K562 (cell line): Measurements from ENCODE around the gene NECTIN1. TPM values are rescaled to one million over a fixed set of nuclear protein-coding genes. Genes with fewer than 3 reads are reported as not detected.

ENCODE experiments used
- ATAC-seq: fragments of 200-7000 bp; cut with Tn5 transposase; 3 replicates; pipeline ENCODE4 v1.9.1; 2020; ENCODE audit warnings: moderate library complexity
- BruUV-seq: library from RNA; stranded (reverse); fragments of 400-500 nt; replicated peaks from 2 replicates; lab custom pipeline; 2021; lab: Mats Ljungman, UMichigan
- CTCF ChIA-PET: fragments of 300-600 bp; formaldehyde crosslinking; extraction: SDS; loops from one replicate; lab custom pipeline; 2021; ENCODE audit warnings: low intra/inter-chr PET ratio; lab: Yijun Ruan, JAX
- POLR2A ChIA-PET: fragments of 300-600, 350-650 bp; sonication (Branson Sonifier 250); formaldehyde crosslinking; extraction: SDS; loops from one replicate; lab custom pipeline; 2021; ENCODE audit warnings: antibody characterized with exemption, inconsistent platforms; lab: Yijun Ruan, JAX
- DNase-seq, 4 experiments: peaks; one replicate each; pipeline versions ENCODE4 v3.0.0 to v3.0.0-alpha.2; 2011 to 2018; ENCODE audit warnings: low spot score in 3 of 4, mixed read lengths in 3 of 4; ENCODE audit errors: extremely low read depth in 1 of 4
- FAIRE-seq: peaks from 2 replicates; lab custom pipeline; 2011; peaks lifted over from hg19 to GRCh38; lab: Jason Lieb, UNC
- H2AFZ ChIP-seq: 2 replicates; pipeline ENCODE4 v1.6.0; 2011; ENCODE audit warnings: low read depth, low read length, control low read depth, inconsistent platforms
- H3K27ac ChIP-seq: fragments of 200-600 bp; 3 replicates; pipeline ENCODE4 v1.8.0; 2011; ENCODE audit warnings: low read depth, mild to moderate bottlenecking, control low read depth, inconsistent platforms, low read length, moderate library complexity, mixed read lengths; ENCODE audit errors: extremely low read depth
- H3K27me3 ChIP-seq, 2 experiments: fragments of 300-600 bp in 1 of 2; 2 replicates in 1 of 2; 3 replicates in 1 of 2; pipeline versions ENCODE4 v1.6.0 to v1.8.0; 2011; ENCODE audit warnings: inconsistent platforms in 2 of 2, low read length in 2 of 2, mild to moderate bottlenecking in 1 of 2, mixed read lengths in 1 of 2, moderate library complexity in 1 of 2; ENCODE audit not compliant: control insufficient read depth in 2 of 2, insufficient read depth in 2 of 2
- H3K36me3 ChIP-seq: fragments of 300-600 bp; 3 replicates; pipeline ENCODE4 v1.8.0; 2011; ENCODE audit warnings: mild to moderate bottlenecking, low read length, inconsistent platforms; ENCODE audit not compliant: control insufficient read depth, insufficient read depth
- H3K4me1 ChIP-seq, 2 experiments: fragments of 200-600 bp in 1 of 2; replicated peaks in 1 of 2; 2 replicates in 1 of 2; 3 replicates in 1 of 2; pipeline versions ENCODE4 v1.5.1 to v1.8.0; 2011; ENCODE audit warnings: inconsistent platforms in 2 of 2, low read length in 2 of 2, mild to moderate bottlenecking in 1 of 2, mixed read lengths in 1 of 2, moderate library complexity in 1 of 2; ENCODE audit not compliant: control insufficient read depth in 2 of 2, insufficient read depth in 2 of 2
- H3K4me2 ChIP-seq: 2 replicates; pipeline ENCODE4 v1.6.1; 2011; ENCODE audit warnings: low read length, control low read depth, inconsistent platforms, mixed read lengths; ENCODE audit not compliant: insufficient read depth
- H3K4me3 ChIP-seq: fragments of 200-600 bp; sonication (generic), shearing (Covaris generic); 2 replicates; pipeline ENCODE4 v1.5.1; 2016; ENCODE audit warnings: control low read depth, inconsistent platforms
- H3K79me2 ChIP-seq: fragments of 200-600 bp; 3 replicates; pipeline ENCODE4 v1.8.0; 2011; ENCODE audit warnings: low read length, inconsistent platforms; ENCODE audit not compliant: control insufficient read depth, insufficient read depth
- H3K9ac ChIP-seq, 2 experiments: 2 replicates each; pipeline versions ENCODE4 v1.6.0 to v1.6.1; 2011; ENCODE audit warnings: low read depth in 2 of 2, low read length in 2 of 2, control low read depth in 1 of 2, inconsistent platforms in 1 of 2, mild to moderate bottlenecking in 1 of 2, mixed read lengths in 1 of 2; ENCODE audit not compliant: insufficient read depth in 1 of 2
- H3K9me1 ChIP-seq: one replicate; pipeline ENCODE4 v1.6.0; 2011; ENCODE audit warnings: inconsistent platforms, mild to moderate bottlenecking, low read length, moderate library complexity; ENCODE audit not compliant: control insufficient read depth, insufficient read depth
- H3K9me3 ChIP-seq: replicated peaks from 2 replicates; pipeline ENCODE4 v1.5.1; 2011; ENCODE audit warnings: low read depth, low read length, inconsistent platforms; ENCODE audit not compliant: control insufficient read depth, insufficient read depth
- H4K20me1 ChIP-seq: replicated peaks from 2 replicates; pipeline ENCODE4 v1.6.1; 2011; ENCODE audit warnings: low read length, inconsistent platforms, mixed read lengths; ENCODE audit not compliant: control insufficient read depth, insufficient read depth
- LEF1 ChIP-seq: fragments of 450-650 bp; IDR thresholded peaks from 2 replicates; pipeline ENCODE4 v1.6.1; 2016; ENCODE audit warnings: mild to moderate bottlenecking
- MTA3 ChIP-seq: fragments of 450-650 bp; formaldehyde crosslinking; IDR thresholded peaks from 2 replicates; pipeline ENCODE4 v1.6.1; 2017; ENCODE audit warnings: mild to moderate bottlenecking, borderline replicate concordance
- SPI1 ChIP-seq: IDR thresholded peaks from 2 replicates; pipeline ENCODE4 v1.6.1; 2011; ENCODE audit warnings: low read depth, low read length, control low read depth, borderline replicate concordance
- SRSF3 ChIP-seq: fragments of 200-400 bp; formaldehyde crosslinking; IDR thresholded peaks from 2 replicates; pipeline ENCODE4 v1.6.1; 2016; ENCODE audit warnings: mild to moderate bottlenecking, low read length, moderate library complexity; ENCODE audit not compliant: insufficient read depth
- ZNF75A ChIP-seq: fragments of 450-650 bp; formaldehyde crosslinking; IDR thresholded peaks from 2 replicates; pipeline ENCODE4 v1.4.0; 2020; ENCODE audit warnings: mild to moderate bottlenecking
- WGBS: fragments of 100-300 bp; shearing (Covaris generic); methylation state at CpG from one replicate; pipeline ENCODE4 v1.1.6; 2016; ENCODE audit warnings: low coverage, mixed read lengths; ENCODE audit not compliant: insufficient coverage; ENCODE audit errors: missing lambda C conversion rate; 5-methylcytosine and 5-hydroxymethylcytosine counted together
- in situ Hi-C: fragments of 300-500 bp; cut with MboI; formaldehyde crosslinking; loops from 4 replicates; pipeline ENCODE4 v1.15.0; 2018; ENCODE audit warnings: inconsistent platforms, mixed read lengths
- intact Hi-C: fragments of 100-400 bp; cut with micrococcal nuclease; formaldehyde crosslinking; loops from 2 replicates; pipeline ENCODE4 v1.14.2; 2022
- polyA plus RNA-seq, 8 experiments: library from polyadenylated mRNA; depleted of rRNA in 4 of 8; stranded (reverse) in 5 of 8; unstranded in 3 of 8; fragments of >200 nt; fragmentation: Nextera tagmentation in 2 of 8; fragmentation: Illumina TruSeq in 1 of 8; extraction: Ambion mirVana in 2 of 8; extraction: Trizol in 1 of 8; gene quantifications; 2 replicates each; pipeline versions ENCODE4 v1.2.1 to v1.2.3, GENCODE V29; 2011 to 2014; ENCODE audit warnings: inconsistent platforms in 1 of 8, missing spikeins in 1 of 8
- total RNA-seq, 7 experiments: library from RNA; depleted of rRNA in 6 of 7; stranded (reverse); fragments of >200 nt in 6 of 7; fragmentation: Illumina TruSeq in 2 of 7; extraction: Trizol in 2 of 7; gene quantifications; 2 replicates each; pipeline versions ENCODE4 v1.2.1 to v1.2.3, GENCODE V29; 2011 to 2021; ENCODE audit warnings: low replicate concordance in 1 of 7
- TF ChIP-seq, protein P1 (sequence below): fragments of 200-800 bp; sonication (Bioruptor generic); IDR thresholded peaks from 2 replicates; pipeline ENCODE4 v1.6.1; 2017; ENCODE audit warnings: missing genetic modification characterization, missing compliant biosample characterization
- TF ChIP-seq, protein P2 (sequence below), 2 experiments: IDR thresholded peaks; 2 replicates each; pipeline ENCODE4 v1.6.1; 2011; ENCODE audit warnings: borderline replicate concordance in 1 of 2, control low read depth in 1 of 2, low read depth in 1 of 2, low read length in 1 of 2, mild to moderate bottlenecking in 1 of 2, mixed read lengths in 1 of 2, moderate library complexity in 1 of 2; ENCODE audit not compliant: insufficient read depth in 1 of 2, insufficient read length in 1 of 2, poor library complexity in 1 of 2, severe bottlenecking in 1 of 2; ENCODE audit errors: extremely low read depth in 1 of 2

NECTIN1 gene
- total and polyA plus RNA-seq, 9 of the 15 experiments (the other 6 are each of a cell fraction or from before 2014, with no cell fraction given) = 0.09 to 0.53 (median 0.23) TPM; not detected in 2

DNA sequence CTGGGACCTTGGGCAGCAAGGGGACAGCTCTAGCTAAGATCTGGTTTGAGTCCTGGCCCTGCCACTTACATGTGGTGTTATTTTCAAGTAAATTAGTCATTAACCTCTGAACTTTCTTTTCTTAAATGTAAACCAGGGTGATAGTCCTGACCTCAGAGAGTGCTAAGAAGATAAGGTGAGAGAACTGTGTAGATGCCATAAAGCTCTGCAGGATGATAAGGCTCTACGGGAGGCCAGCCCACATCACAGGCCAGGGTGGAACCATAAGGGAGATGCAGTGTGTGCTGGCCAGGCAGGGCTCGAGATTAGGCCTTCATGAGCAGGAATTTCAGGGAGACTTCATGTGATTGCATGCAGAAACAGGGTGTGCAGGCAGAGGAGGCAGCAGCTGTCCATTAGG lies 24.2 kb downstream of the NECTIN1 start (continued):
- TF ChIP-seq, protein P1, sequence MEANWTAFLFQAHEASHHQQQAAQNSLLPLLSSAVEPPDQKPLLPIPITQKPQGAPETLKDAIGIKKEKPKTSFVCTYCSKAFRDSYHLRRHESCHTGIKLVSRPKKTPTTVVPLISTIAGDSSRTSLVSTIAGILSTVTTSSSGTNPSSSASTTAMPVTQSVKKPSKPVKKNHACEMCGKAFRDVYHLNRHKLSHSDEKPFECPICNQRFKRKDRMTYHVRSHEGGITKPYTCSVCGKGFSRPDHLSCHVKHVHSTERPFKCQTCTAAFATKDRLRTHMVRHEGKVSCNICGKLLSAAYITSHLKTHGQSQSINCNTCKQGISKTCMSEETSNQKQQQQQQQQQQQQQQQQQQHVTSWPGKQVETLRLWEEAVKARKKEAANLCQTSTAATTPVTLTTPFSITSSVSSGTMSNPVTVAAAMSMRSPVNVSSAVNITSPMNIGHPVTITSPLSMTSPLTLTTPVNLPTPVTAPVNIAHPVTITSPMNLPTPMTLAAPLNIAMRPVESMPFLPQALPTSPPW (CRISPR knock-in tag) = 0 out of 2 replicates have a peak, but pooled peaks have one; percentile 22
- TF ChIP-seq MTA3 = no peak

DNA sequence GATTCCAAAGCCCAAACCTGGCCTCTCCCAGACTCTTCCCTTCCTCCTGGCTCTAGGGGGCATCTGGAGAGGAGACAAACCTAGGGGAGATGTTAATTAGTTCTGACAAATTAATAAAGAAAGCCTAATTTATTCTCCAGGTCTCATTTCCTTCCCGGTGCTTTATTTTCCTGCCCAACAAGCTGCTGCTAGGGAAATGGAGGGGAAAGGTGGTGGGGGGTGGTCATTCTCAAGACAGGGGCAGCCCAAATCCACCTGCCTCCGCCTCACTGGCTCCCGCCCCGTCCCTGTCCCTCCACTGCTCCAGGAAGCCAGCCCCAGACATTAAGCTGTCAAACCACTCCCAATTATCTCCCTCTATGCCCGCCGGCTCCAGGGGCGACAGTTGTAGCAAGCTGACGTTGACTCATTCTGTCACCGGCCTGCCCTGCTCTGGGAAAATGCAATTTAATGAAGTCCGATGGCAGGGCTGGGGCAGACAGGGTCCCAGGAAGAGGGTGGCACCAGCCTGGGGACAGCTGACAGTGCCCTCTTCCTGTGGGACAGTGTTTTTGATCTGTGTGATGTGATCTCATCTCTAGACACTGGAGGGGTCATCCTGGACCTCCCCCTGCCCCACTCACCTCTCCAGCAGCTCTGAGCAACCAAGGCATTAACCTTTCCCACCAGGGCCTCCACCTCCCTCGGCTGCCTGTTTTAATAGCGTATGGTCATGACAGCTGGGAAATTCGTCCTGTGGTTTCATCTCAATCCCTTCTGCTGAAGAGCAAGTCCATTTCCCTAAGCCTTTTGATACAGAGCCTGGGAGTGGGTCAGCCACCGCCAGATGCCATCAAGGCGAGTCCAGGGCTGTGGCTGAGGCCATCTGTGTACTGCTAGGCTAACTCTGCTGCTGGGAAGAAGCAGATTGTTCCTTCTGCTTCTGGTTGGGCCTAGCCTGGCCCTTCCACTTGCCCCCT lies 27.1 kb downstream of the NECTIN1 start:
- H3K36me3 ChIP-seq = no peaks in the 10 kb centered on the region
- H3K79me2 ChIP-seq = no peaks in the 10 kb centered on the region
- no peak overlapping the region for H3K27ac ChIP-seq
- H3K9me3 ChIP-seq = no peaks in the 10 kb centered on the region
- 2% methylated on average over 15 of the region's 15 CpGs for WGBS
- in situ Hi-C loops = no loop called here
- H2AFZ ChIP-seq = no peak overlapping the region
- POLR2A ChIA-PET = interaction anchor here (0.6 to 1.4 kb wide), 5 partner anchors 12 to 407 kb away, joined by 3 read pairs; no protein-coding TSS in a partner anchor
- no peaks in the 10 kb centered on the region for H3K4me1 ChIP-seq
- no TSS peak for BruUV-seq
- no peak overlapping the region for H3K4me3 ChIP-seq
- FAIRE-seq = no peak
- TF ChIP-seq SPI1 (no peak), SRSF3 (no peak), LEF1 (no peak), ZNF75A (no peak)
- TF ChIP-seq, protein P2, sequence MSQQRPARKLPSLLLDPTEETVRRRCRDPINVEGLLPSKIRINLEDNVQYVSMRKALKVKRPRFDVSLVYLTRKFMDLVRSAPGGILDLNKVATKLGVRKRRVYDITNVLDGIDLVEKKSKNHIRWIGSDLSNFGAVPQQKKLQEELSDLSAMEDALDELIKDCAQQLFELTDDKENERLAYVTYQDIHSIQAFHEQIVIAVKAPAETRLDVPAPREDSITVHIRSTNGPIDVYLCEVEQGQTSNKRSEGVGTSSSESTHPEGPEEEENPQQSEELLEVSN (IDR thresholded peaks at IDR 0.05; ENCODE audit: borderline replicate concordance in 1 of 2, extremely low read depth in 1 of 2, insufficient read depth in 1 of 2, insufficient read length in 1 of 2, low read depth in 1 of 2, low read length in 1 of 2, poor library complexity in 1 of 2, severe bottlenecking in 1 of 2) = no peak
- H3K27me3 ChIP-seq = peaks cover 8 to 76% of the 10 kb centered on the region in 2 experiments; a peak in 4 of 5 replicates
- no peaks in the 10 kb centered on the region for H3K9me1 ChIP-seq
- no peak overlapping the region; a peak in 1 of 4 replicates for H3K9ac ChIP-seq
- no peak overlapping the region for H3K4me2 ChIP-seq
- ATAC-seq = no peak
- CTCF ChIA-PET = no interaction called here
- H4K20me1 ChIP-seq = peaks cover 12% of the 10 kb centered on the region; the same call in 1 of the 2 replicates
- intact Hi-C loops = no loop called here
- DNase-seq = no peak
